ENCODE data around the gene OMD.
A peak's percentile ranks its signal among the peaks of the same experiment; 100 is the strongest.

Gene OMD

DNA sequence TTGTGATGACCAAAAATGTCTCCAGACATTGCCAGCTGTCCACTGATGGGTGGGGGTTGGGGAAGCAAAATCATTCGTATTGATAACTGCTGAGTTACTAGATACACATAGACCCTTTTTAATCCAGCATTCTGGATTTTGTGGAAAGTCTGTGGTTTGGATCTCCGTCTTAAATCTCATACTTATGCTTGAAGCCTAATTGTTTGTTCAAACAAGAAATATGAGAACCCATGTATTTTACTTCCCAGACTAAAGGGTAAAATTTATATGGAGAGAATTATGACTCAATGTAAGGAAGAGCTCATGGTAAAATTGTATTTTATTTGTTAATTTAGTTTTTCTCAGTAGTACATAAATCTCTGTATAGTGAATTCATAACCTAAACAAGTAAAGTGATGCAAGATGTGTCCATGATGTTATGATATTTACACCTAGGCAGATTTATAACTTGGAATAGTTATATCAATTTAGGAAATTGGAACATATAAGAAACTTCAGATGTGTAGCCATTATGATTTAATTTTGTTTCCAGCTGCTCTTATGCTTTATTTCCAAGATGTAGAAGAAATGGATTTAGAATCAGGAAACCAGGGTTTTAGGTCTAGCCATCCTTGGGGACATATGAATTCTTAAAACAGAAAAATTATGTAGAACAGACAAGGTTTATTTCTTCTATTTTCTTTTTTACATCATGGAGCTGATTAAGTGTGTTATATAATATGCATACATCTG lies 15.4 kb downstream of the OMD start:
- DNase-seq, result no peak

DNA sequence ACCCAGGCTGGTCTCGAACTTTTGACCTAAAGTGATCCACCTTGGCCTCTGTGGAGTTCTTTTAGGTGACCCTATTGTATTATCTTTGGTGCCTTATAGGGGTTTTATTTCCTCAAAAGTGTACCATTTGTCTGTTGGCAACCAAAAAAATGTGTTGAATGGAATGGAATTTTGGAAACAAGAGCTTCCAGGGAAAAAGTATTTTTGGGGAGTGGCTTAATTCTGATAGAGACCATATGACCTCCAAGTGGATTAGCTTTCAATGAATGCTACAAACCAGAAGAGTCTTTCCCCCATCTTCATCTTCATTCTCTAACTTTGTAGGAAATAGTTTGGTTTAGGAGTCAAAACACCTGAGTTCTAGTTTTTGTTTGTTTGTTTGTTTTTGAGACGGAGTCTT lies 16.5 kb downstream of the OMD start:
- DNase-seq, result no peak

DNA sequence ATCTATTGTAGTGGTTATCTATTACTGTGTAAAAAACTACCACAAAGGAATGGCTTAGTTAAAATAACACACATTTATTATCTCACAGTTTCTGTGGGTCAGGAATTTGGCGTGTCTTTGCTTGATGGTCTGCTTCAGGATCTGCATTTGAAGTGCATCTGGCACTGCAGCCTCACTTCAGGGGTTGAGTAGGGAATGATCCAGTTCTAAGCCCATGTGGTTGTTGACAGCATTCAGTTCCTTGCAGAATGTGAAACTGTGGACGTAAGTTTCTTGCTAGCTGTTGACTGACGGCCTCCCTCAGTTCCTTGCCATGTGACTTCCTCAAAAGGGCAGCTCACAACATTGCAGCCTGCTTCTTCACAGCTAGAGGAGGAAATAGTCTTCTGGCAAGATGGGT lies 17.8 kb downstream of the OMD start:
- no peak for DNase-seq

DNA sequence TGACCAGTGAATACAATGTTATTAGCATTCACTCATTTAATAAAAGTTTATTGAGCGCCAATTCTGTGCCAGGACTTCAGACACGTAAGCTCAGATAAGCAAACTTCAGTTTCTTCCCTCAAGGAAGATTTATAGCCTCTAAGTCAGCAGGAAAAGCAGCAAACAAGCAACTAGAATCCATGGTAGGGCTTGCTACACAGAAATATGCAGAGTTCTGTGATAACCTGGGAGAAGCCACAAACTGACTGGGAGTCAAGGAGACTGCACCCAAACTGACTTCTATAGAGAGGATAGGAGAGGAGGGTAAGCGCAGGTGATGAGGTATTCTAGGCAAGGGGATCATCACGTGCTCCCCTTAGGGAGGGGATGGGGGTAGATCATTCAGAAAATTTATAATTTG lies 18.5 kb downstream of the OMD start:
- DNase-seq, result peak; percentile 32

DNA sequence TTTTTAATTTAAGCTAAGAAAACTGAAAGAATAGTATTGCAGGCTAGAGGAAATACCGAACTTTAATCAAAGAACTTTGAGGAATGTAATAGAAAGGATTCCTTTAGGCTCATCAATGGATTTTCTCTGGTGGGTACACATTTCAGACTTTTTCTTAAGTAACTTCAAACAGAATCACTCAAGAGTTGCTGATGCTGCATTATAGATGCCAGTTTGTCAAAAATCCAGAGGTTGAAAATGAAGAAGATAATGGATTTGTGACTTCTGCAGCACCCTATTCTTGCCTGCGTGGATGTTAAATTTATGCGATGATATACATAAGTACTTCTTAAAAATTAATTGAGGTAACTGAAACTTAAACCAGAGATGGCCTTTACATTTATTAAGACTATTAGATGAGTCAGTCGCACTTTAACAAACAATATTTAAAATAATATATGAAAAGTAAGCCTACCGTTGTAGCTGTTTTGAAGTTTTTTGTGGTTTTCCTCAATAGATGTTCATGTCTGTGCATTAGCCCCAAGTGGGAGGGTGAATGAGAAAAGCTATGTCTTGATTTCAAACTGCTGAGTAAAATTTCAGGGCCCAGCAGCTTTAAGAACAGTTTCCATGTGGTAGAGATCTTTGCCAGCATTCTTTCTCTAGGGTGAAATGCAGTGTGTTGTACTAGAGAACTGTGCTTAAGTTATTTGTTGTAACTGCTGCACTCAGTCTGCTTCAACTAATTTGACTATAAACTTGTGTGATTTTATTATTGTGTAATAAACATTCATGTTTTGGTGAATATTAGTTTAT lies 20.0 kb downstream of the OMD start, which contains the start of gene OGN:
Gene OGN, minus strand, starts transcription at position 537 of the 795 bp plus-strand sequence. CDS start 1,171 bp downstream, outside the sequence.
- no peak for DNase-seq

DNA sequence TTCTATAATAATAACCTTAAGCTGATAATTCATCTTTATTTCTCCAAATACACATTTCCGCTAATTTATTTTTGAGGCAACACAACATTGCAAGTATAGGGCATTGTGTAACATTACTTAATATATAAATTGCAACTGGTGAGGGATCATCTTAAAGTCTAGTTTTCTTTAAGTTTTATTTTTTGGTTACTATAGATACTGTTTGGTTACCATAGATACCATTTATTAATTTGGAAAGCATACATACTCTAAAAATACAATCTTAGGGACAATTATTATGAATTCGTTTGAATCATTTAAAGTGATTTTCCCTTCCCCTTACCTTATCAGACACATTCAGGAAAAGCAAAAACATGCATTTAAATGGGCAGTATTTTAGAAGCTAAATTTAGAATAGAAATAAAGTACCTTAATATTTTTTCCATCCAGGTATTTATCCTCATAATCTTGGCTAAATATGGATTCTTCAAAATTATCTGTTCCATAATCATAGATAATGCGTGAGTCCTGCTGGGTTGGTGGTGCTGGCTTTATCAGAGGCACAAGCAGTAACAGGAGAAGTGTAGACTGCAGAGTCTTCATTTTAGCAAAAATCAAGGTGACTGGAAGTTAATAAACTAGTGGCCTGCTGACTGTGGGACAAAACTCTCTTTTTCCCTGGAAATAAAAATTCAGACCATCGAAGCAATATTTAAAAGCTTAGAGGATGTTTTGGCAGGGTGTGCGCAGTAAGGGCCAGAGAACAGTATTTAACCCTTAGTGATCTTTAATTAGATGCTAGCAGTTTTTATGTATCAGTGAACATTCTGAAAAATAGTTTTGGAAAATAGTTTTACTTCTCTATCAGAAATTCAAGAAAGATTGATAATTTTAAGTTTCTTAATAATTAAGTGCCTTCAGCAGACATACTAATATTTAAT lies 21.2 kb downstream of the OMD start:
- no peak for DNase-seq

DNA sequence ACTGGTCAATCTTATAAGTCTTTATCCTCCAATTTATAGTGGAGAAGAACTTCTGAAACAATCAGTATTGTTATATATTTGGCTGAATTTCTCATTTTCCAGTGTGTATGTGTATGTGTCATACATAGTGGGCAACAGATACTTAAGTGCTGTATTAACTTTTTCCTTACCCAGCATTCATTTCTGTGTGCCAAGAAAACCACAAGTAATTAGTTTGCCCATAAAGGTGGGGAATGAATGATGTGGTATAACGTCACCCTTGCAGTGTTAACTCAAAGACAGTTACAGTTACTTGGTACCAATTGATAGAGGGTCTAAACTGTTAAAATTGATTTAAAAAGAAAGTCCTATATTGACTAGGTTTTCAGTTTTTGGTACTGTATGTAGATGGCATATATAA lies 21.9 kb downstream of the OMD start:
- no peak for DNase-seq

DNA sequence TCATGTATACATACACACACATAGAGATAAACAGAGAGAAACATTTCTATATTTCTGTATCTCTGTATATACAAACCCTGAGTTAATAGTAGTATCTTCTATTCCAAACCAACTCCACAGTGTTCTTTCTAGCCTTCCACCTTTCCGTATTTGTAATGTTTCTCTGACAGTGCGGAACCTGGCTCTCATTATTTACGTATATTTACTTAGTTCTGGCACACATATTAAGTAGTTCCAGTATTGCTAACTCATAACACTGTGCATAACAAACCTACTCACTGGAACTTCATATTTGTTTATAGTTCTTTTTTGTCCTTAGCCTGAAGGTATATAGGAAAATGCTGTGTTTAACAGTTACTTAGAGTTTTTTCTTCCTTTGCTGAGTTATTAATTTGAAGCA lies 26.4 kb downstream of the OMD start:
- DNase-seq, result no peak

DNA sequence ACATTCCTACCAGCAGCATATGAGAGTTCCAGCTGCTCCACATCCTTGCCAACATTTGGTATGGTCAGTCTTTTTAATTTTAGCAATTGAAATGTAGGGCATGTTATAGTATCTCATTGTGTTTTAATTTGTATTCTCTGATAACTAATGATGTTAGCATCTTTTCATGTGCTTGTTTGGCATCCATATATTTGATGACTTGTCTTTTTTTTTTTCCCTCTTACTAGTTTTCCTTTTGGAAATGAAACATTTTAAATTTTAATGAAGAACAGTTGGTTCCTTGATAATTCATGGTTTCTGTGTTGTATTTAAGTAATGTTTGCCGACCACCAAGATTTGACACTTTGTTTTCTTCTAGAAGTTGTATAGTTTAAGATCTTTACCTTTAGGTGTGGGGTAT lies 28.7 kb downstream of the OMD start:
- no peak for DNase-seq

DNA sequence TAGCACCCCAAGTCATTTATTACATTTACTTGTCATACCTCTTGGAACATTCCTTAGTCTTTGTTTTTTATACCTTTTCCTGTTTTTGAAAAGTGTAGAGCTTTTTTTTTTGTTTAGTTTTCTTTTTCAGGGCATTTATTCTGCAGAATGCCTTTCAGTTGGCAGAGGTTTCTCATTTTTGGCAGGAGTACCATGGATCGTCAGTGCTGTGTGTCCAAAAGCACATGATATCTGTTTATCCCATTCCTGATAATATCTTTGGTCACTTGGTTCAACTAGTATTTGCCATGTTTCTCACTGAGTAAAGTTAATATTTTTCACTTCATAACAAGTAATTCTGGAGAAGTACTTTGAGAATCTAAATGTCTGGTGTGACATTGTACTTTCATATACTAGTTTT lies 30.6 kb downstream of the OMD start:
- DNase-seq, result no peak

DNA sequence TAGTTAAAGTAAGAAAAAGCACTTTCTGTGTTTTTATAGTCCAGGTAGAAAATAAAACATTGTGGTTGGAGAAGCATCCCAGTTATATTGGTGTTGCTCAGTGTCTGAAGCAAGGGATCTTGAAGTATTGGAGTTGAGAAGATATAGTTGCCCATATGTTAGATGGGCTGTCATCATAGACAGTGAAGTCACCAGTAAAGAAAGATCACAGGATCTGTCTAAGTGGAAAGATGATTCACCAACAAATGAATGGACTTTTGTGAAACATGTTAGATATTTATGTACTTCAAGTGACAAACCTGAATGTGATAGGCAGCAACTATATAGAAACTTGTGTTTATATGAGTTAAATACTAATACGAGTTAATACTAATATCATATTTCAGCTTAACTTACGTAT lies 31.6 kb downstream of the OMD start:
- no peak for DNase-seq

DNA sequence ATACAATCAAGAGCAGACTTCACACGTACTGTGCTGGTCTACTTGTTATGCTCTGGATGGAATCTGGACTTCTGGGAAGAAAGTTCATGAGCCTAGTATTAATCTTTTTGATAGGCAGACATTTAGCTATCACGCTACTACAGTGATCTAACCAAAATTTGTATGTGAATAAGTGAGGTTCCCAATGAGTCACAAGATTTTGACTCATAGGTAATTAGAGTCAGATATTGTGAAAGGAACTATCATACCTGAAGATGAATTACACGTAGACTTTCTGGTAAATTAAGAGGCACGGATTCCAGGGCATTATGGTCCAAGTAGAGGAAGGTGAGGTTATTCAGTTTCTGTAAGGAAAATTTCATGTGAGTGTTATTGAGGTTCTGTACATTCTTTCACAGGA lies 38.3 kb downstream of the OMD start:
- peak; percentile 22 for DNase-seq

DNA sequence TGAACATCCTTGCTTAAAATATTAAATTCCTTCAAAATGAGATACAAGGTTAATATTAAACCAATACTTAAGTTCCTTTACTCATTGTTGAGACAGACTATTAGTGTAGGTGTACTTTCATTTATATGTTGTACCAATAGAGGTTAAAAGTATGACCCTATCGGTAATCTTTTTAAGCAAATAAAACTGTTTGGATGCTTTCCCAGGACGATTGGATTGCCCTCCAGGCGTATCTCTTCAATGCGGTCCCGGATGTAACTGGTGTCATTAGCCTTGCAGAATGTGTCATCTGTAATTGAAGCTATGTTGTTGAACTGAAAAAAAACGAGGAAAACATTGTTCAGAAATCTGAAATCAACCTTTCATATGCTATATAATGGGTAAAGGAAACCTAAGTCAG lies 38.8 kb downstream of the OMD start:
- no peak for DNase-seq

DNA sequence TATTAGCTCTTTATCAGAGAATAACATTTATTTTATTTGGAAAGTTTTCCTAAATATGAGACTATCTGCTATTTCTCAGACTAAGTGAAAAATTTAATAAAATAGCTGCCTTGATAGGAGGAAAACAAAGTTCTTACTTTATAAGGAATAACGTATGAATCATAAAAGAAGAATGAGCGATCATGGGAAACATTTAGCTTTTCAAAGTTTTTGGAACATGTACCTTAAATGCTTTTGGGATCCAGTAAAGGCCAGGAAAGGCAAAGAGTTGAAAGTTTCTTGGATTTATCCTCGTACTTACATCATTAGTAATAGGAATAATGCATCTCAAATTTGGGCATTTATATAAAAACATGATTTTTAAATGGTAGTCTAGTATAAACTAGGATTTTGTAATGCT lies 39.3 kb downstream of the OMD start:
- no peak for DNase-seq

DNA sequence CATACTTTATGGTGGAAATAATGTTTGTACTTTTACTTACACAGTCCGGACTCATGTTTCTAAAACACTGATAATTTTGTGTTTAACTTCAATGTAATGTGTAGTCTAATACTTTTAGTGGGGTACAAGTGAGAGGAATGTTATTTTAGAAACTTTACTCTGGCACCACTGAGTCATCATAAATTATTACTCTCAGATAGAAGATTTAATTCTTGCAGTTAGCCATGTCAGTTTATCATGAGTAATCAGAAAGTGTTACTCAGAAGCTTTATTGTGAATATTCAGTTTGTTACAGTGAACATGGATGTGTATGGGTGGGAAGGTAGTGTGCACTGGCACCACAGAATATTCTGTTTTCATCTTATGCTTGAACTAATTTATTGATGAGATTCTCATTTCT lies 39.9 kb downstream of the OMD start:
- DNase-seq, result peak; percentile 47

DNA sequence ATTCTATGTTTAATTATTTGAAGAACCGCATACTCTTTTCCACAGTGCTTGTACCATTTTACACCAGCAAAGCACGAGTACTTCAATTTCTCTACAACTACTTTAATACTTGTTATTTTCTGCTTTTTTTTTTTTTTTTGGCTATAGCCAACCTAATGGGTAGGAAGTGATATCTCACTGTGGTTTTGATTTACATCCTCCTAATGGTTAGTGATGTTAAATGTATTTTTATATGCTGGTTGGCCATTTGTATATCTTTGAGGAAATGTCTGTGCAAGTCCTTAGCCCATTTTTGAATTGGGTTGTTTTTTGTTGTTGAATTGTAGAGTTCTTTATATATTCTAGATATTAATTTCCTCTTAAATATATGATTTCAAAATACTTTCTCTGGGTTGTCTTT lies 42.5 kb downstream of the OMD start:
- no peak for DNase-seq

DNA sequence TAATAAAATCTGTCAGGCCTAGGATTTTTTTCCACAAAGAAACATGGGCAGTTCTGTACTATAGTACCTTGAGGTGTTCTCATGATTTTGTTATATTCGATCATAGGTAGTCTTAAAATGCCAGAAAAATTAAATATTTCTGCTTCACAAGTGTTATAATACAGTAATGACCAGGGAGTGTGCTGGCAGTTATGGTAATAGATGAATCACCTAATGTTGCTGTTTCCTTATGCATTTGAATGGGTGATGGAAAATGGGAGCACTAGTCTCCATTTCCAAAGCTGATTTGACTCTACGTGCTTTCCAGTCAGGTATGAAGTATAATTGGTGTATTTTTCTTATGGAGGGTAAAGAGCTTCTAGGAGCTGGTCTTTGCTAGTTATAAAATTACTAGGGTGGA lies 43.7 kb downstream of the OMD start:
- no peak for DNase-seq

DNA sequence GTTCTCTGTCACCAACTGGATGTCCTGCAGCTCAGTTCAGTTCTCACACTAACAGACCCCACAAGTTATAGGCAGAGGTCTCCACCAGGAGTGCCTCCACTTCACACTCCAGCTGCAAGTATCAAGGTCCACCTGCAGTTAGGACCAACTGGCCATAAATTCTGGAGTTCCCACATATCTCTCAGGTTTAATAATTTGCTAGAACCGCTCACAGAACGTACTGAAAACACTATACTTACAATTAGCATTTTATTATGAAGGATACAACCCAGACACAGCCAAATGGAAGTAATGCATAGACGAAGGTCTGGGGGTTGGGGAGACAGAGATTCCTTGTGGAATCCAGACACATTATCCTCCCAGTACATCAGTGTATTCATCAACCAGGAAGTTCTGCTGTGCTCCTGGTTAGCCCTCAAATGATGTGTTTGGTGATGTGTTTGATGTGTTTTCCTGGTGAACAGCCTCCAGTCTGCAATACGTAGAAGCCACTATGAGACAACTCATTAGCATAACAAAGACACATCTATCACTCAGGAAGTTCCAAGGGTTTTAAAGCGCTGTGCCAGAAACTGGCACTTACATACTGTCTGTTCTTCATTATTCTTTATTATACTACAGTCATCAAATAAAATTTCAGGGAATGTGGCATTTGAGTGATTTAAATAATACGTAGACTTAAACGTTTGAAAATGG lies 45.3 kb downstream of the OMD start:
- no peak for DNase-seq

DNA sequence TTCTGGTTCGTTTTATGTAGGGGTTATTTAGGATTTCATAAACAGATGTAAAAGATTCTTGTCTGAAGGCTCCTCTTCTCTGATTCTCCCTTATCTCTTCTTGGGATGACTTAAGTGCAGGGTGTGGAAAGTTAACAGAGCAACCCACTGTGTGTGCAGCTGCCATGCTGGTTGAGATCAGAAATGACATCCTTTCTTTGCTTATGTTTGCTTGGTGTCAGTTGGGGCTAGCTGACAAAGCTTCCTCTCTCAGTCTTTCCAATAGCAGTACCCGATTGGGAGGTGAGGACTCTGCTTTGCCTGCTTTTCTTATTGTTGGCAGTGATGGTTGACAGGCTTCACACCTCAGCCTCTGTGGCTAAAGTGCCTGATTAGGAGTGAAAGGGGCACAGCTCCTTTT lies 46.4 kb downstream of the OMD start:
- DNase-seq, result no peak

DNA sequence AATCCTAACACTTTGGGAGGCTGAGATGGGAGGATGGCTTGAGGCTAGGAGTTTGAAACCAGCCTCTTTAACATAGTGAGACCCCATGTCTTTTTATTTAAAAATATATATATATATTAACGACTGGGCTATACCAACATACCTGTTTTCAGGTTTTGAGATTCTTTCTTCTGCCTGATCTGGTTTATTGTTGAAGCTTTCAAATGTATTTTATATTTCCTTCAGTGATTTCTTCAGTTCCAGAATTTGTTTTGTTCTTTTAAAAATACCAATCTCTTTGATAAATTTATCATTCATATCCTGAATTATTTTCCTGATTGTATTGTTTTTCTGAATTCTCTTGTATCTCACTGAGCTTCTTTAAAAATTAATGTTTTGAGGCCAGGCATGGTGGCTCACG lies 51.1 kb downstream of the OMD start:
- DNase-seq, result no peak

DNA sequence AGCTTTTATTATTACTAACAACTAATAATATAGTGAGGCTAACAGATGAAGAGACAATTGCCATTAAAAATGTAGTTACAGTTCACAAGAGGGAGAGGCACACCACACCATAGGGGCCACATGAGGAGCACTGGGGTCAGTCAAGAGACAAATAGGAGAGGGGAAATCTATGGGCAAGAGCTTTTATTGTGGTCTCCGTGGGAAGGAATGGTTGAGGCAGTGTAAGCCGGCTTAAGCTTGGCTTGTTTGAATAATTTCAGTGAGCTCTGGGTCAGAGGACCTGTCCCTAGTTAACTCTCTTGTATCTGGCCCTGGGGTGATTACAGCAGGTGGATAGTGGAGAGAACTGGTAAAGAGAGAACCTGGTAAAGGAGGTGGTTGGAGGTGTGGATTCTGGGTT lies 55.2 kb downstream of the OMD start:
- DNase-seq, result no peak

All from NCI-H226 (cell line).